HG02798 (cell line): Measurements from ENCODE around the gene OBSCN.
"Not testable (repeated sequence)": the region's sequence is repeated elsewhere in the genome, so short reads cannot be mapped to it uniquely, and the experiment has no call there.

Experiments used
- ATAC-seq: cut with Tn5 transposase; IDR thresholded peaks from one replicate; pipeline ENCODE4 v1.9.1; 2021; ENCODE audit warnings: mild to moderate bottlenecking; ENCODE audit not compliant: unreplicated experiment, poor library complexity

Gene OBSCN

GRCh38 chr1:228185641-228185965 lies 22.2 kb upstream of the OBSCN start:
- no peak for ATAC-seq

- not testable (repeated sequence) for ATAC-seq
These were observed 19.6 kb upstream of the OBSCN start for GRCh38 chr1:228188249-228188648.

- no peak for ATAC-seq
These were observed 17.7 kb upstream of the OBSCN start for GRCh38 chr1:228190182-228190581.

- ATAC-seq: no peak
These were observed 17.1 kb upstream of the OBSCN start for GRCh38 chr1:228190778-228191177.

- no peak for ATAC-seq
These were observed 13.4 kb upstream of the OBSCN start for GRCh38 chr1:228194436-228194835.

GRCh38 chr1:228194921-228195812 lies 12.7 kb upstream of the OBSCN start:
- no peak for ATAC-seq

- no peak for ATAC-seq
These were observed 10.2 kb upstream of the OBSCN start for GRCh38 chr1:228197555-228198147.

- no peak for ATAC-seq
These were observed 8.8 kb upstream of the OBSCN start for GRCh38 chr1:228198977-228199590.

GRCh38 chr1:228204958-228205357 lies 2.9 kb upstream of the OBSCN start:
- no peak for ATAC-seq

- ATAC-seq: no peak
These were observed 2.1 kb upstream of the OBSCN start for GRCh38 chr1:228205526-228206436.

- no peak for ATAC-seq
These were observed 1.1 kb upstream of the OBSCN start for GRCh38 chr1:228206582-228207351.

- no peak for ATAC-seq
These were observed 448 bp upstream of the OBSCN start for GRCh38 chr1:228207381-228207810.

GRCh38 chr1:228208831-228209551 lies 1.1 kb downstream of the OBSCN start:
- no peak for ATAC-seq

GRCh38 chr1:228209657-228210056 lies 1.8 kb downstream of the OBSCN start:
- no peak for ATAC-seq

GRCh38 chr1:228210076-228210651 lies 2.3 kb downstream of the OBSCN start:
- no peak for ATAC-seq

GRCh38 chr1:228210712-228211530 lies 3.1 kb downstream of the OBSCN start:
- no peak for ATAC-seq

GRCh38 chr1:228211531-228212414 lies 3.9 kb downstream of the OBSCN start:
- no peak for ATAC-seq
